ENCODE data around the gene SUFU.

The SUFU gene

DNA sequence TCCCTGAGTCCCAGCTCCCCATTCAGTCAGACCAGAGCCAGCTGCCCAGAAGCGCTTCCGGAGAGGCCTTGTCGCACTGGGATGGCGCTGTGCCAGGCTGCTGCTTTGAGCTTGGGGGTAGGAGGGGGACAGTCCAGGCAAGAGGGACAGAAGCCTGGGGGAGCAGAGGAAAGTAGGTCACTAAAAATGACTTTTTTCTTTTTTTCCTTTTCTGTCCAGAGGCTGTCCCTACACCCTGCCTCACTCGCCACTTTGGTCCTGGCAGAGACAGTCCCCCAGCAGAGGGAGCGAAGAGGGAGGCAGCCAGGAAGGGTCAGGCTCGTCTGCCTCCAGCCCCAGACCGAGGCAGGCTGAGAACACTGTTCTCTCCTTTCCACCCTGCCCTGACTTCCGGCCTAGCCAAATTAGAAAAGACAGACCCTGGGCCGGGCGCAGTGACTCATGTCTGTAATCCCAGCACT is 124.7 kb downstream of the SUFU start:
- TF ChIP-seq, protein P1, sequence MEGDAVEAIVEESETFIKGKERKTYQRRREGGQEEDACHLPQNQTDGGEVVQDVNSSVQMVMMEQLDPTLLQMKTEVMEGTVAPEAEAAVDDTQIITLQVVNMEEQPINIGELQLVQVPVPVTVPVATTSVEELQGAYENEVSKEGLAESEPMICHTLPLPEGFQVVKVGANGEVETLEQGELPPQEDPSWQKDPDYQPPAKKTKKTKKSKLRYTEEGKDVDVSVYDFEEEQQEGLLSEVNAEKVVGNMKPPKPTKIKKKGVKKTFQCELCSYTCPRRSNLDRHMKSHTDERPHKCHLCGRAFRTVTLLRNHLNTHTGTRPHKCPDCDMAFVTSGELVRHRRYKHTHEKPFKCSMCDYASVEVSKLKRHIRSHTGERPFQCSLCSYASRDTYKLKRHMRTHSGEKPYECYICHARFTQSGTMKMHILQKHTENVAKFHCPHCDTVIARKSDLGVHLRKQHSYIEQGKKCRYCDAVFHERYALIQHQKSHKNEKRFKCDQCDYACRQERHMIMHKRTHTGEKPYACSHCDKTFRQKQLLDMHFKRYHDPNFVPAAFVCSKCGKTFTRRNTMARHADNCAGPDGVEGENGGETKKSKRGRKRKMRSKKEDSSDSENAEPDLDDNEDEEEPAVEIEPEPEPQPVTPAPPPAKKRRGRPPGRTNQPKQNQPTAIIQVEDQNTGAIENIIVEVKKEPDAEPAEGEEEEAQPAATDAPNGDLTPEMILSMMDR (IDR thresholded peaks at IDR 0.05; ENCODE audit: borderline replicate concordance, extremely low read depth, low read length, poor library complexity, severe bottlenecking): no peak
- TF ChIP-seq EZH2 (IDR thresholded peaks at IDR 0.05; ENCODE audit: borderline replicate concordance, low read depth, low read length, severe bottlenecking): no peak
- Histone ChIP-seq H2AFZ (ENCODE audit: low read depth, low read length) (no peak overlapping the region), H3K4me3 (ENCODE audit: low read depth in 1 of 2, low read length in 2 of 2) (no peak overlapping the region), H3K27me3 (ENCODE audit: insufficient read depth, low read length, poor library complexity) (no peaks in the 10 kb centered on the region), H3K79me2 (ENCODE audit: insufficient read depth, low read length) (no peaks in the 10 kb centered on the region), H3K9me3 (ENCODE audit: insufficient read depth, low read length, severe bottlenecking) (no peaks in the 10 kb centered on the region), H3K9ac (ENCODE audit: low read depth, low read length) (no peak overlapping the region), H3K36me3 (ENCODE audit: insufficient read depth, low read length) (no peaks in the 10 kb centered on the region), H3K27ac (ENCODE audit: low read length) (no peak overlapping the region), H4K20me1 (ENCODE audit: insufficient read depth, low read length) (no peaks in the 10 kb centered on the region), H3K4me1 (ENCODE audit: insufficient read depth, low read length) (no peaks in the 10 kb centered on the region), H3K4me2 (ENCODE audit: insufficient read depth, low read length) (no peak overlapping the region)
- ATAC-seq (ENCODE audit: insufficient read depth, low read depth): no peak
- no peak for DNase-seq

- no peak for ATAC-seq (ENCODE audit: insufficient read depth, low read depth)
- no peaks in the 10 kb centered on the region for H3K9me3 ChIP-seq (ENCODE audit: insufficient read depth, low read length, severe bottlenecking)
- no peak for DNase-seq
- no peak overlapping the region for H3K9ac ChIP-seq (ENCODE audit: low read depth, low read length)
- no peak overlapping the region for H3K4me3 ChIP-seq (ENCODE audit: low read depth in 1 of 2, low read length in 2 of 2)
- H3K79me2 ChIP-seq (ENCODE audit: insufficient read depth, low read length): no peaks in the 10 kb centered on the region
- H2AFZ ChIP-seq (ENCODE audit: low read depth, low read length): no peak overlapping the region
- H4K20me1 ChIP-seq (ENCODE audit: insufficient read depth, low read length): no peaks in the 10 kb centered on the region
- H3K4me2 ChIP-seq (ENCODE audit: insufficient read depth, low read length): no peak overlapping the region
- H3K27me3 ChIP-seq (ENCODE audit: insufficient read depth, low read length, poor library complexity): no peaks in the 10 kb centered on the region
- no peak overlapping the region for H3K27ac ChIP-seq (ENCODE audit: low read length)
- H3K36me3 ChIP-seq (ENCODE audit: insufficient read depth, low read length): no peaks in the 10 kb centered on the region
- H3K4me1 ChIP-seq (ENCODE audit: insufficient read depth, low read length): no peaks in the 10 kb centered on the region
- no peak for TF ChIP-seq EZH2 (IDR thresholded peaks at IDR 0.05; ENCODE audit: borderline replicate concordance, low read depth, low read length, severe bottlenecking)
- TF ChIP-seq, protein P1 (IDR thresholded peaks at IDR 0.05; ENCODE audit: borderline replicate concordance, extremely low read depth, low read length, poor library complexity, severe bottlenecking): no peak
Measured at GRCh38 chr10:102629661-102630614, 126.2 kb downstream of the SUFU start.

DNA sequence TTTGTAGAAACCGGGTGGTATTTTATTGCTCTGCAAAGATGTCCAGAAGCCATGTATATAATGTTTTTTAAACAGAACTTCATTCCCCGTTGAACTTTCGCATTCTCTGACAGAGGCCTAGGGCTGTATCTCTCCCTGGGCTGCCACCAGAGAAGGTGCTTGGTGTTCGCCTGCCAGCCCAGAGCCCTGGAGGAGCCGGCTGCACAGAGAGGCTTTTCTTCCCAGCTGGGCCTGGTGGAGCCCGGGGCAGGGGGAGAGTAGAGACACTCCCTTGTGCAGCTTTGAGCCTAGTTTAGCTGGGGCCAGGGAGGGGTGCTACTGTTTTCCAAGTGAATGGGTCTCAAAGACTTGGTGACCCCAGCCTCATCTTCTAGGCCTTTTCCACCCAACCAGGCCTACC is 126.9 kb downstream of the SUFU start:
- no peaks in the 10 kb centered on the region for H3K79me2 ChIP-seq (ENCODE audit: insufficient read depth, low read length)
- no peaks in the 10 kb centered on the region for H4K20me1 ChIP-seq (ENCODE audit: insufficient read depth, low read length)
- H3K36me3 ChIP-seq (ENCODE audit: insufficient read depth, low read length): no peaks in the 10 kb centered on the region
- H3K27me3 ChIP-seq (ENCODE audit: insufficient read depth, low read length, poor library complexity): no peaks in the 10 kb centered on the region
- no peak for TF ChIP-seq EZH2 (IDR thresholded peaks at IDR 0.05; ENCODE audit: borderline replicate concordance, low read depth, low read length, severe bottlenecking)
- TF ChIP-seq, protein P1 (IDR thresholded peaks at IDR 0.05; ENCODE audit: borderline replicate concordance, extremely low read depth, low read length, poor library complexity, severe bottlenecking): no peak
- no peak overlapping the region for H2AFZ ChIP-seq (ENCODE audit: low read depth, low read length)
- no peak overlapping the region for H3K27ac ChIP-seq (ENCODE audit: low read length)
- H3K4me3 ChIP-seq (ENCODE audit: low read depth in 1 of 2, low read length in 2 of 2): no peak overlapping the region
- peaks cover 6% of the 10 kb centered on the region; the same call in 1 of the 2 replicates for H3K4me1 ChIP-seq (ENCODE audit: insufficient read depth, low read length)
- H3K9me3 ChIP-seq (ENCODE audit: insufficient read depth, low read length, severe bottlenecking): no peaks in the 10 kb centered on the region
- no peak for ATAC-seq (ENCODE audit: insufficient read depth, low read depth)
- H3K9ac ChIP-seq (ENCODE audit: low read depth, low read length): no peak overlapping the region
- no peak overlapping the region for H3K4me2 ChIP-seq (ENCODE audit: insufficient read depth, low read length)
- DNase-seq: no peak
